Amniotic stem cell (primary cell): Measurements from ENCODE around the gene SPATA45.

Experiments used
- DNase-seq: peaks from one replicate; lab custom pipeline; 2025; lab: John Stamatoyannopoulos, UW

The SPATA45 gene

DNA sequence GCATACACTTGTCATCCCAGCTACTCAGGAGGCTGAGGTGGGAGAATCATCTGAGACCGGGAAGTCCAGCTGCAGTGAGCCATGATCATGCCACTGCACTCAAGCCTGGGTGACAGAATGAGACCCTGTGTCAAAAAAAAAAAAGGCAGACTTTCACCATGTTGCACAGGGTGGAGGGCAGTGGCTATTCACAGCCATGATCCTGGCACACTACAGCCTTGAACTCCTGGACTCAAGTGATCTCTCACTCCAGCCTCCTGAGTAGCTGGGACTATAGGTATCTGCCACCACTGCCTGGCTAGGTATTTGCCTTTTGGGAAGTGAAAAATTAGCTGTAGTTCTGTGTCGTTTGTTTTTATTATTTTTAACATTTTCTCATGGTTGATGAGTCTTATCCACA lies 19.1 kb downstream of the SPATA45 start:
- no peak for DNase-seq

DNA sequence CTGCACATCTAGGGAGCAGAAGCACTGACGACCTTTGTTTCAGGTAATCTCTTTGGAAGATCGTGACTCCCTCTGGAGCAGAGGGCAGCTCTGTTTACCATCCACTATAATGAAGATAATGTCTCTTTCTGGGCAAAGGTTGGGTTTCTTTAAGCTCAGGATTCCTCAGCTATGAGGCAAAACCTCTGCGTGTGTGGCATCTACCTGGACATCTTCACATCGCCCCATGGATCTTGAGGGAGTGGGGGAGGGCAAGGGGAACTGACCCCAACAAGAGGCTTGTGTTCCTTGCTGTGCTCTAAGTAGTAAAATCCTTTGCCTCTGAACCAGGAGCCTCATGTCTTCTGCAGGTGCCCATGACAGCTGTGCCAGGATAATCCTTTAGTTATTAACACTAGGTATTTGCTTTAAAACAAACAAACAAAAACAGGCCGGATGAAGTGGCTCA lies 19.6 kb downstream of the SPATA45 start:
- DNase-seq, result no peak

DNA sequence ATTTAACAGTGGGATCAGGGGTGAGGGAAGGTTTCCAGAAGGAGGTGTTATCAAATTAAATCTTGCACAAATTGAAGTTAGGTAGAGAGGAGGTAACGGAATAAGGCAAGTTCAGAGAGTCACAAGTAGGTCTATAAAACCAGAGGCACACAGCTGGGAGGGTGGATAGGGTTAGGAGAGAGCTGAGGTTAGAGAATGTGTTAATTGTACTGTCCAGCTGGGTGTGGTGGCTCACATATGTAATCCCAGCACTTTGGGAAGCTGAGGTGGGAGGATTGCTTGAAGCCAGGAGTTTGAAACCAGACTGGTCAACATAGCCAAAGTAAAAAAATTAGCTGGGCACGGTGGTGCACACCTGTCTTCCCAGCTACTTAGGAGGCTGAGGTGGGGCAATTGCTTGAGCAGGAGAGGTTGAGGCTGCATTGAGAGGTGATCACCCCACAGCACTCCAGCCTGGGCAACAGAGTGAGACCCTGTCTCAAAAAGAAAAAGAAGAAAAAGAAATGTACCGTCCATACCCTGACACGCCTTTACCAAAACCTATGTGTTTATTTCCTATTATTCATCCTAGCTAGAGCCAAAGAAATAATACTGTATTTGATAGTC lies 20.2 kb downstream of the SPATA45 start:
- DNase-seq, result no peak

DNA sequence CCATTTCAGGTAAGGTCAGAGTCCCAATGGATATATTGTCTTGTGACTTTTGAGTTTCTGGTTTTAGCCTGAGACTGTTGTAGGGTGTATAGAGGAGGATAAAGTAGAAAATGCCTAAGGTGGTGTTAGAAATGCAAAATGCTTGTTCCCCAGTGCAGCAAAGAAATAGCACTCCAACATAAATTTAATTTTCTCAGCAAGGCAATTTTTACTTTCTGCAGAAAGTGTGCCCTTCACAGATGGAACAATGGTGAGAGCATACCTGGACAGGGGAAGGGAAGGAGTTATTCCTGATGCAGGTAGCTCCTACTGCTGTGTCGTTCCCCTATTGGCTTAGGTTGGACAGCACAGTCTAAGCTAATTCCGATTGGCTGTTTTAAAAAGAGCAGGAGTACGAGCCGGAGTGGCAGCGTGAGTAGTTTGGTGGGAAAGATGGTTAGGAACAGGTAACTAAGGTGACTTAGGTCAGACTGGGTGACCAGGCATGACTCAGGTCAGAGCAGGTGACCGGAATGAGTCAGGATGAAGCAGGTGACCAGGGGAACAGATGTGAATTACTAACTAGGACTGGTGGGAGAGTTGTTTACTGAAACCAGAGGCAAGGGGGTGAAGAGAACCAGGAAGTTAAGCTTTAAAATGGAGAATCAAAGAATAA lies 21.5 kb downstream of the SPATA45 start:
- no peak for DNase-seq

DNA sequence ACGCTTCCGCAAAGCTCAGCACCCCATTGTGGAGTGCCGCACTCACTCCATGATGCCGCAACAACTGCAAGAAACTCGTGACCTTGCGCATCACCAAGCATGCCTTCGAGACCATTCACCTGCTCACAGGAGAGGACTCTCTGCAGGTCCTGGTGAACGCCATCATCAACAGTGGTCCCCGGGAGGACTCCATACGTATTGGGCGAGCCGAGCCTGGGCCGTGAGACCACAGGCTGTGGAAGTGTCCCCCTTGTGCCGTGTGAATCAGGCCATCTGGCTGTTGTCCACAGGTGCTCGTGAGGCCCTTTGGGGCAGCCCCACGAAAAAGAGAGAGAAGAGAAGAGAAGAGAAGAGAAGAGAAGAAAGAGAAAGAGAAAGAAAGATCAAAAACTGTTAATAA lies 23.2 kb downstream of the SPATA45 start:
- no peak for DNase-seq

DNA sequence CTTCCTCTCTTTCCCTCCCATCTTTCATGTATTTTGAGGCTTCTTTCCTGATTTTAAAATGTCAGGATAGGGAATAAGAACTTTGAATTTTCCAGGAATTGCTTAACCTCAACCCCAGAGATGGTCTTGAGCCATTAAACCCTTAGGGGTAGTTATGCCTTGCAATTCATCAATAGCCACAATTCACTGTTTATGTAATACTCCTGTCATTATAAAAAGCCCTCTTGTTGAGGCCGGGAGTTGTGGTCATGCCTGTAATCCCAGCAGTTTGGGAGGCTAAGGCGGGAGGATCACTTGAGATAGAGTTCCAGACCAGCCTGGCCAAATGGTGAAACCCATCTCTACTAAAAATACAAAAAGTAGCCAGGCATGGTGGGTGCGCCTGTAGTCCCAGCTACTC lies 24.5 kb downstream of the SPATA45 start:
- no peak for DNase-seq

DNA sequence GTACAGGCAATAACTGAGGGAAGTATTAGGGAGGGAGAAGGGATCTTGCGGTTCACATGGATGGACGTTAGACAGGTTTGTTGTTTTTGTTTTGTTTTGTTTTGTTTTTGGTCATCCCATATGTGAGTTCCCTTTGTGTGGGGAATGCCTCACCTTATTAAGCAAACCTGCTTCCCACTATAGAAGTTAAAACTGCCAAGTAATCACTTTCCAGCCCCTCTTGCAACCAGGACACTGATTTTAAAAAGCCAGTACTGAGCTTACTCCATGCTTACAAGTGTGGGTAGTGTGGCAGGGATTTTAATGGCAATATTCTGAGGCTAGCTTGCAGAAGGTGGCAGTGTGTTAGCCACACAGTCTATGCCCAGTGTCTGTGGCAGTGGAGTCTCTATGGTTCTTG lies 26.5 kb downstream of the SPATA45 start:
- no peak for DNase-seq

DNA sequence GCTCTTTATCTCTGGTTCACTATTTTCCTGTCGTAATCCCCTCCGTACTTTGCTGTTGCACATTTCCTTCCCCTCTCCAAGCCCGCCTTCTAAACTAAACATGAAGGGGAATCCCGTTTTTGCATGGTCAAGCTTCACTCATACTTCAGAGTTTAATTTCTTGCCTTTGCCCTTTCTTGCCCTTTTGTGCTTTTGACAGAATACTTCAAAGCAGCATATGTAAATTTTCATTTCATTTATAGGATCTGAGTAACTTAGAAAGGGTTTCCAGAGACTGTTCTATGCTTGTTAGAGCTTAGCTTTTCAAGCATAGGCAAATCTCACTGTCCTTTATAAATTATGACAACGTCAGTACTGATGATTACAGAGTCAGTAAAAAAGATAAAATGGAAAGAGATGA lies 27.7 kb downstream of the SPATA45 start:
- no peak for DNase-seq

DNA sequence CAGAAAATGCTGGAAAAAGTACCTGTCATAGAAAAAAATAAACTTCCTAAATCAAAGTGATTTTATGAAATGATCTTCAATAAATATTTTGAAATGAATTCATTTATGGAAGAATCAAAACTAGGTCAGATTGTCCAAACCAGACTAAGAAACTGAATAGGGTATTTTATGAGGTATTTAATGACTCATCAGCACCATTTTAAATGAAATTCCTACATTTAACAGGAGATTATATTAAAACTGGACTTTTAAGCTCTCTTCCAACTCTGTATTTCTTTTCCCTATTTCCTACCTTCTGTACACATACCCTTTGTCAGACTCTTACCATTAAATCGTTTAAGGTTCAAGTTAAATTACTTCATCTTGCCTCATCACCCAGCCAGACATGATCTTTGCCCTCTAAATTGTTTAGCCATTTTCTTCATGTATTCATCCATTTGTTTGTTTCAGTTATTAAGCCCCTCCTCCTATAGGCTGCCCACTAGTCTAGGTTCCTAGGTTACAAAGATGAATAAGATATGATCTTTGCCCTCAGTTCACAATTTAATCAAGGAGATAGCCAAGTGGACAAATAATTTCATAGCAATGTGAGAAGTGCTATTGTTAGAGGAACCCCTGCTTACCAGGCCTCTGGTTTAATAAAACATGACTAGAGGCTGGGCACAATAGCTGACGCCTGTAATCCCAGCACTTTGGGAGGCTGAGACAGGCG lies 30.7 kb downstream of the SPATA45 start:
- no peak for DNase-seq

DNA sequence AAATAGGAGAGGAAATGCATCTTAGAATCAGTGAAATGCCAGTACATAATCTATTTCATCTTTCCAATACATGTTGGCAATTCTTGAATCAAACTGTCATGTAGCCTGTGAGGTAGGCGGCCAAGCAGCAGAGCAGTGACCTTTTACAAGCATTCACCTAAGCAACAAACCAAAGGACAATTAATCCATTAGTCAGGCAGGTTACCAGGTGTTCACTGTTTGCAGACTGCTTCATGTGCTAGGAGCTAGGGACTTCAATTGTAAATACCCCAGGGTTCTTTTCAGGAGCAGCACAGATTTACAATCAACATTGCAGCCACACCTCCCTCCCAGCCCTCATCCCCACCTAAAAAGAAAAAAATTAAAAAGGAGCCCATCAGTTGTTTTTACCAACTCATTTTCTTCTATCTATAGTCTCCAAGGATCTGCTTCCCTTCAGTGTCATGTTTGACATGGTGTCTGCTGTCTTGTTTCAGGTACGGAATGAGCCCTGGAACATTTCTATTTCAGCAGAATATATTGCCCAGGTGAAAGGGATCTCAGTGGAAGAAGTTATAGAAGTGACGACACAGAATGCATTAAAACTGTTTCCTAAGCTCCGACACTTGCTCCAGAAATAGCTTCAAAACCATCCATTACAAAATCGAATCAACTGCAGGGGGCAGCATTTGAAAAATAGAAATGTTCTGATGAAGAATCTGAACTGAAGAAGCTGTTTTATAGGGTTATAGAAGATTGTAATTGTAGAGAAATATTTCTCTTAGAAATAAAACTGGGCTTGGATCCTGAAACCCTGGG lies 32.7 kb downstream of the SPATA45 start:
- DNase-seq, result no peak

DNA sequence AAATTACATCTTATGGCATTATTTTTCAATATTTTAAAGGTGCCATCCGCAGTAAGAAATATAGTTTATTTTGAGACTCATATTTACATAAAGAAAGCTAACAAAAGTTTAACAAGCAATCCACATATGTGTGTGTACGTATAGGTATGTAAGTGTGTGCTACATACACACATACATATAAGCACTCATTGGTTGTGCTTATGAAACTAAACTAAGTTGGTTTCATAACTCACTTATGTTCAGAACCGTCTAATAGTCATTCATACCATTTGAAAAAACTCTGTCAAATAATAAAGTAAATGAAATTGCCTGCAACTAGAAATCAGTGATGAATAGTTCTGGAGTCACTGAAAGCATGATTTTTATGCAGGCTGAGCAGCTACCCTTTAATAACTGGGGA lies 41.7 kb downstream of the SPATA45 start:
- DNase-seq, result no peak

DNA sequence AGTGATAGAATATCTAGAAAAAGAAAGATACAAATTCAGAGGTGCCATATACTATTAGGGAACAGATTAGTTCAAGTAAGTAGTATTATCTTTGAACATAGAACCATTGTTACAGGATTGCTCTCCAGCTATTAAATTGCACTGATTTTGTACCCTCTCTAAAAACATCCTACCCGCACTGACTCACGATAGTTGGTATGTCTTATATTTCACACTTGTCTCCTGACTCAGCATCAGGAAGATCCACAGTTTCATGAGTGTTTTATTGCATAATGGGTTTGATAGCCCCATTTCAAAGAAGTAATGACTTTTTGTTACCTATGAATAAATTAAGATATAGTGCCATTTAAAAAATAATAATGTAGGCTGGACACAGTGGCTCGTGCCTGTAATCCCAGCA lies 49.8 kb downstream of the SPATA45 start:
- DNase-seq, result no peak

DNA sequence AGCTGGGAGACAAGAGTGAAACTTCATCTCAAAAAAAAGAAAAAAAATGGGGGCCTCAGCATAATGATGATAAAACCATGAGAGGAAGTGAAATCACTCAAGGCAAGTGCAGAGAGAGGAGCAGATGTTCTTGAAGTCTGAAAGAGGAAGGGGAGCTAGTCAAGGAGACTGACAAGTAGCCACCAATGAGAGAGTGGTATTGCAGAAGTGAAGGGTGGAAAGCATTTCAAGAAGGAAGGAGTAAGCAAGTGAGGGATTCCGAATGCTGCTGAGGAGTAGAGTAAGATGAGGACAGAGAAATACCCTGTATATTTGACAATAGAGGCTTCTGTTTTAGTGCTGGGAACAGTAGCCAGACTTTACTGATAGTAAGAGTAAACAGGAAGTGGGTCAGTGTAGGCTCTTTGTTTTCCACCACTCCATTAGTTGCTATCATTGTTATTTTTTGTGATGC lies 52.9 kb downstream of the SPATA45 start:
- DNase-seq, result no peak

DNA sequence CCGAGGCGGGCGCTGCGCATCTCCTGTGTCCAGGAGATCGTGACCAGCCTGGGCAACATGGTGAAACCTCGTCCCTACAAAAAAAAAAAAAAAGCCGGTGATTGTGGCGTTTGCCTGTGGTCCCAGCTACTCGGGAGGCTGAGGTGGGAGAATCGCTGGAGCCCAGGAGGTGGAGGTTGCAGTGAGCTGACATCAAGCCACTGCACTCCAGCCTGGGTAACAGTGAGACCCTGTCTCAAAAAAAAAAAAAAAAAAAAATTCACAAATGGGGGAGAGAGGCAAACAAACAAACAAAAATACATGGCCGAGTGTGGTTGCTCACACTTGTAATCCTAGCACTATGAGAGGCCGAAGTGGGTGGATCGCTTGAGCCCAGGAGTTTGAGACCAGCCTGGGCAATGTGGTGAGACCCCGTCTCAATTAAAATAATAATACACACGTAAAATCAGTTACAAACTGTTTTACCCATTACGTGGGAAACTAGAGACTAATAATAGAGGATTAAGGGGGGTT lies 55.0 kb downstream of the SPATA45 start:
- DNase-seq, result no peak

DNA sequence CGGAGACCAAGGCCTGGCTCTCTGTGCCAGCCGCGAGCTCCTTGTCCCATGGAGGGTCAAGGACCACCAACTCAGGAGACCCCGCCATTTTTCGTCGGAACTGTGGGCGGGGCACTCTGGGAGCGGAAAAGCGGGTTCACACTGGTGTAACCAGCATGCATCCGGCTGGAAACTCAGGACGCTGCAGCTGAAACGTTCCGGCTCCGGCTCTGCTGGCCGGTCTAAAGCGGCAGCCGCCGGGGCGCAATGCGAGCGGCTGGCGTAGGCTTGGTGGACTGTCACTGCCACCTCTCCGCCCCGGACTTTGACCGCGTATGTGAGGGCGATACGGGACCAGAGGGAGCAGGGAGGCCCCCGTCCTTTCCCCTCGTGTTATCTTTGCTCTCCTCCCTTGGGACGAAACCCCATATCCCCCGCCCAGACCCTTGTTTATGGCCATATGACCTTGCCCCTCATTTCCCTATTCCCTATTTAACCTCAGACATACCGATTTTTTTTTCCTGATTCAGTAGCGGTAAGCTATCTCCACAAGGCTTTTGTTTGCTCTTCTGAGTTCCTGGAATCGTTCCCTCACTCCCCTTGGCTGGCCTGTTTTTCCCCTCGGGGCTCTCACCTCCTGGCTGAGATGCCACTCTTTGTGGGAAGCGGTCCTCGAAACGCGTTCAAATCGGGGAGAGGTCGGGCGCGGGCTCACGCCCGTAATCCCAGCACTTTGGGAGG lies 55.6 kb downstream of the SPATA45 start, which contains the start of the genes NSL1 and TATDN3:
NSL1 (minus strand) TSS at position 102 of the 720 bp plus-strand sequence; CDS start at position 88, 14 bp downstream.
TATDN3 (plus strand) TSS at position 219 of the 720 bp plus-strand sequence; CDS start at position 247, 28 bp downstream.
- DNase-seq, result peak; percentile 53

DNA sequence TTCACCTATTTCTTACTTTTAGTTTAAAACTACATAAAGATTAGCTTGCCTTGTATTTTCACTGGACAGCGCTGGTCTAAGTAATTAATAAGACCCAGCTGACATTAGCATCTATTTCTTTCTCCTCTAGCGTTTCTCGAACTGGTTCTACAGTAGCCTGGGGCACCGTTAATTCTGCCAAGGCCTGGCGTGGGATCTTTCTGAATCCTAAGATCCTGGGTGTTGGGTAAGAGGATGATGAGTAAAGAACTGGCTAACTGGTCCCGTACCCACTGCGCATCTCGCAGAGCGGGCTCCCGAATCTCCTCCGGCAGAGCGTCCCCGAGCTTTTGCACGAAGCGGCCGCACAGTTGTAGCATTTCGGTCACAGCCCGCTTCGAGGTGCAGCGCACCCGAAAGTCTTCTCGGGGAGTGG lies 56.2 kb downstream of the SPATA45 start:
- peak; percentile 41 for DNase-seq

DNA sequence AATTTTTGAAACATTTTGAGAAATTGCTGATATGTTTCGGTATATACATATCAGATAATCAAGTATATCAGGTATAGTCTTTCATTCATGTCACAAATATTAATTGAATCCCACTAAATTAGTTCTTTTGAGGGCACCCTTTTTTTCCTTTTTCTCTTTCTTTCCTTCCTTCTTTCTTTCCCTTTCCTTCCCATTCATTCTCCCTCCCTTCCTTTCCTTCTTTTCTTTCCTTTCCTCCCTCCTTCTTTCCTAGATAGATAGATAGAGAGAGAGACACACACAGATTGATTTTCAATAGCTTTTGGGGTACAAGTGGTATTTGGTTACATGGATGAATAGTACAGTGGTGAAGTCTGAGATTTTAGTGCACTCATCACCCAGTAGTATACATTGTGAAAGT lies 61.6 kb downstream of the SPATA45 start:
- DNase-seq, result no peak

DNA sequence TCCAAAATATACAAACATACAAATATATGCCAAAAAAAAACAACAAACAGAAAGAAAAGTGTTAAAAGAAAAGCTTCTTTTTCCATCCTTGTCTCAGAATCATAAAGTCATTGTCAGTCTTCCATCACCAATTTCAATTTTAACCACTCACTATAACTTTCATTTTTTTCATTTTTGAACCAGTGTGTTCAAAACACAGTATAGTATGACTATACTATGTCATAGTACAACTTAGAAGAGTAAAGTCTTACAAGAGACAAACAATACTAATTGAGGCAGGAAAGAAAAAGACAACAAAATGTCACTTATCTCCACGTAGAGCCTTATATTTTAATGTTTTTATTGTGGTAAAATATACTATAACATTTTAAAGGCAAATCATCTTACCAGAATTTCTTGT lies 63.5 kb downstream of the SPATA45 start:
- DNase-seq, result no peak

DNA sequence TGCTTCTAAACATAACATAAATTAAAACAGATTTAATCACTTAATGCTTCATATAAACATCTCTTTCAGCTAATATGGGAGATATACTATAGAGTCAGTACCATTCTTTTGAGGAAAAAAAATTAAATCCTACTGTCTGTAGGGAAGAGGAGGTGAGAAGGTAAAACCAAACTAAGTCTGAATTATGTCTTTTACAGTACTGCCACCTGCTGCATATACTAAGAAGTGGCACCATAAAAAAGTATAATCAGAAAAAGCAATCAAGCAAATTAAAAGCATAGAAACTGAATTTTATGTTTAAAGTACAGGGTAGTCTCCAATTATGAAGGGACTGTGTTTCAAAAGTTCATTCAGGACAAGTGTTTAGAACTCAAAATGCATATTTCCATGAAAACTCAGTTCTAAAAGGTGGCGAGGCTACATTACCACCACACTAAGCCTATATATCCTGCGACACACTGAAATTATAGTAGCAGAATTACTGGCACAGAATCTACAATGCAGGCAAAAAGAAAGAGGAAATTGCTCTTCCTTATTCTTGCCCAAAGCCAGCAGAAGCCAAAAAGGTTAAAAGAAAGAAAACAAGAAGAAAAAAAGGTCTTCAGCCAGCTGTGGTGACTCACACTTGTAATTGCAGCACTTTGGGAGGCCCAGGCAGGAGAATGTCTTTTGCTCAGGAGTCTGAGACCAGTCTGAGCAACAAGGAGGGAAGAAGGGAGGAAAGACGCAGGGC lies 64.9 kb downstream of the SPATA45 start:
- peak; percentile 17 for DNase-seq

DNA sequence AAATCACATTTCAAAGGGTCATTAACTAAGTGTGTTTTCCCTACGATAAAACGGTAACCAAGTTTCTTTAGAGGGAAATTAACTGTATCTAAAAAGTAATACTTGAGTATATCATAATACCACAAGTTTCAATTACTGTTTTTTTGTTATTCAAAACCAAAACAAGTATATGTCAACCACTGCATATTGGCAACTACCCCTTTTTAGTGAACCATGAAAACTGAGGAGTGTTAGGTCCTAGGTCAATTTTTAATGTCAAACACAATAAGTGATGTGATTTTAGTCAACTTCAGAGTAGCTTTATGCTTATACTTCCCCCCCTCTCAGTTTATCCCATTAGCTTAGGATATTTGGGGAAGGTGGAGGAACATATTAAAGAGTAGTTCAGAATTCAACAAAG lies 66.2 kb downstream of the SPATA45 start:
- no peak for DNase-seq

DNA sequence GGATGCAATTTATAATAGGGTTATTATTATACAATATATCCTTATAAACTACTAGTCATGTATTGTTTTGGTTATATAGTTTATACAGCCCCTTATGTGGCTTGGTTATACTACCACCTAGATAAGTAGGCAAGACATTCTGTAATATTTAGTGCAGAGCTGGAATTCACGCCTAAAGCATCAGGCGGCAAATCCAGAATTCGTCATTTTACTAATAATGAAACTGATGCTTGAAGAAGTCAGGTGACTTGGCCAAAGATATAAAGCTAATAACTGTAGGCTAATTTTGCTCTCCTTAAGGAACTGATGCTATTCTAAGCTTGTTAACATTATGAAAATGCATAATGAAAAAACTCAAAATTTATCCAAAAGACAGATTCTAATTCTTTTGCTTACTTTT lies 66.7 kb downstream of the SPATA45 start:
- DNase-seq, result no peak
